HG03064 (cell line): ENCODE measurements around the gene RBM20.
"Not testable (repeated sequence)": the region's sequence is repeated elsewhere in the genome, so short reads cannot be mapped to it uniquely, and the experiment has no call there.

Experiments used
- ATAC-seq: cut with Tn5 transposase; IDR thresholded peaks from one replicate; pipeline ENCODE4 v1.9.1; 2021; ENCODE audit warnings: low read depth; ENCODE audit not compliant: unreplicated experiment

RBM20 gene

GRCh38 chr10:110625356-110625894 lies 18.7 kb upstream of the RBM20 start:
- ATAC-seq, result no peak

- no peak for ATAC-seq
Measured at GRCh38 chr10:110625951-110626855, 17.9 kb upstream of the RBM20 start.

GRCh38 chr10:110628161-110628560 lies 16.0 kb upstream of the RBM20 start:
- no peak for ATAC-seq

- no peak for ATAC-seq
Measured at GRCh38 chr10:110629680-110630191, 14.4 kb upstream of the RBM20 start.

GRCh38 chr10:110631934-110632333 lies 12.2 kb upstream of the RBM20 start:
- ATAC-seq, result no peak

GRCh38 chr10:110632591-110633215 lies 11.4 kb upstream of the RBM20 start:
- ATAC-seq, result no peak

- no peak for ATAC-seq
Measured at GRCh38 chr10:110634527-110635209, 9.5 kb upstream of the RBM20 start.

GRCh38 chr10:110636572-110636931 lies 7.6 kb upstream of the RBM20 start:
- ATAC-seq, result no peak

- ATAC-seq, result no peak
Measured at GRCh38 chr10:110636932-110637557, 7.1 kb upstream of the RBM20 start.

- no peak for ATAC-seq
Measured at GRCh38 chr10:110637558-110638053, 6.5 kb upstream of the RBM20 start.

- no peak for ATAC-seq
Measured at GRCh38 chr10:110638319-110638718, 5.8 kb upstream of the RBM20 start.

- not testable (repeated sequence) for ATAC-seq
Measured at GRCh38 chr10:110639046-110639445, 5.1 kb upstream of the RBM20 start.

GRCh38 chr10:110639858-110640257 lies 4.3 kb upstream of the RBM20 start:
- ATAC-seq, result not testable (repeated sequence)

- ATAC-seq, result no peak
Measured at GRCh38 chr10:110641256-110641655, 2.9 kb upstream of the RBM20 start.

- ATAC-seq, result no peak
Measured at GRCh38 chr10:110642204-110643034, 1.7 kb upstream of the RBM20 start.

- ATAC-seq, result no peak
Measured at GRCh38 chr10:110643035-110643652, 992 bp upstream of the RBM20 start.

GRCh38 chr10:110644598-110645462 lies 694 bp downstream of the RBM20 start:
- no peak for ATAC-seq
